ENCODE data around the gene NFATC2IP. TPM values are rescaled to one million over a fixed set of nuclear protein-coding genes. Genes with fewer than 3 reads are reported as not detected.

The NFATC2IP gene
- total and polyA plus RNA-seq, 2 of the 13 experiments (the other 11 are each of a cell fraction or from before 2014, with no cell fraction given) = 32.1 to 48.5 TPM

DNA sequence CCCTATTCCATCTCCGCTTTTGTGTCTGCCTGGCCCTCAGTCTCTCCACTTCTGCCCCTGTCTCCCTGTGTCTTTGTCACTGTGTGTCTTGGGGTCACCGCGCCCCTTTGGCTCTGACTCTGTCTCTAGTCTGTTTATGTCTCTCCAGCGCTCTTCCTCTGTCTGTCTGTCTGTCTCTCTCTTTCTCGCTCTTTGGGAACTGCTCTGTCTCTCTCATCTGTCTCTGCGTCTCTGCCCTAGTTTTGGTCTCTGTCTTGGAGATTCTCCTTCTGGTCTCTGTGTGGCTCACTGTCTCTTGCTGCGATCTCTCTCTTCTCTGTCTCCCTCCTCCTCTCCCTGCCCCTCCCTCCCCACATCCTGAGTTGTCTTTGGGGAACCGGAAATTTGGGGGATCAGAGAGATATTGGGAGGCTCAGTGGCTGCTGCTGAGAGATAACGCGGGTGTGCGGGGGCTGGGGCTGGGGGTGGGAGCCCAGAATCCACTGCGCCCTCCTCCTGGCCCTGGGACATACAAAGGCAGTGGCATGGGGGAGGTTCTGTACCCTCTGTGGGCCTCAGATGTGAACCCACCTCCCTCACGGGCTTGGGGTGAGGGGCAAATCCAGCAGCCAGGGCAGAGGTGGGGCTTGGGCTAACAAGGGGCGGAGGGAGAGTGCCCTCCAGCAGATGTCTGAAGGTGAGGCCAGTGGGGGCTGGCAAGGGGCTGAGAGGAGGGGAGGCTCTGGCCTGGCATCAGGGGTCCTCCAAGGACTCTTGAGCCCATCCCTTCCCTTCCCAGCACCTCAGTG lies 58.5 kb downstream of the NFATC2IP start (continued):
- TF ChIP-seq ZNF253 (CRISPR knock-in tag; IDR thresholded peaks at IDR 0.05; ENCODE audit: borderline replicate concordance) (no peak), XRCC5 (optimal IDR thresholded peaks at IDR 0.05; ENCODE audit: low read length) (no peak), ARID2 (CRISPR knock-in tag; IDR thresholded peaks at IDR 0.05; ENCODE audit: borderline replicate concordance) (no peak), ZNF441 (CRISPR knock-in tag; IDR thresholded peaks at IDR 0.05; ENCODE audit: borderline replicate concordance) (no peak), ARNT (IDR thresholded peaks at IDR 0.05) (no peak), ZNF326 (CRISPR knock-in tag; IDR thresholded peaks at IDR 0.05; ENCODE audit: borderline replicate concordance) (no peak), ZNF17 (CRISPR knock-in tag; IDR thresholded peaks at IDR 0.05) (no peak), ZFP36L1 (CRISPR knock-in tag; IDR thresholded peaks at IDR 0.05) (no peak), RFXANK (CRISPR knock-in tag; IDR thresholded peaks at IDR 0.05) (no peak)

GRCh38 chr16:29009838-29010166 lies 59.1 kb downstream of the NFATC2IP start:
- WGBS (ENCODE audit: low lambda C conversion rate) = 52% methylated on average over 2 of the region's 2 CpGs
- FAIRE-seq = no peak
- TF ChIP-seq HMGXB3 (CRISPR knock-in tag; IDR thresholded peaks at IDR 0.05; ENCODE audit: borderline replicate concordance) (no peak), NR2F6 (IDR thresholded peaks at IDR 0.05) (no peak), NR2F6 (CRISPR knock-in tag; IDR thresholded peaks at IDR 0.05) (no peak), SIX4 (CRISPR knock-in tag; IDR thresholded peaks at IDR 0.05) (no peak), MIER2 (CRISPR knock-in tag; IDR thresholded peaks at IDR 0.05) (no peak), MED1 (CRISPR knock-in tag; IDR thresholded peaks at IDR 0.05) (no peak), SMAD1 (CRISPR knock-in tag; IDR thresholded peaks at IDR 0.05; ENCODE audit: borderline replicate concordance, low read depth) (no peak), NFIC (IDR thresholded peaks at IDR 0.05; ENCODE audit: low read length) (no peak), ZNF883 (CRISPR knock-in tag; IDR thresholded peaks at IDR 0.05; ENCODE audit: not compliant biosample characterization) (no peak), ZBTB1 (CRISPR knock-in tag; IDR thresholded peaks at IDR 0.05; ENCODE audit: borderline replicate concordance) (no peak), ZNF432 (CRISPR knock-in tag; IDR thresholded peaks at IDR 0.05; ENCODE audit: borderline replicate concordance) (no peak), ZNF138 (CRISPR knock-in tag; IDR thresholded peaks at IDR 0.05; ENCODE audit: low read depth) (no peak)
- TF ChIP-seq, protein P1, sequence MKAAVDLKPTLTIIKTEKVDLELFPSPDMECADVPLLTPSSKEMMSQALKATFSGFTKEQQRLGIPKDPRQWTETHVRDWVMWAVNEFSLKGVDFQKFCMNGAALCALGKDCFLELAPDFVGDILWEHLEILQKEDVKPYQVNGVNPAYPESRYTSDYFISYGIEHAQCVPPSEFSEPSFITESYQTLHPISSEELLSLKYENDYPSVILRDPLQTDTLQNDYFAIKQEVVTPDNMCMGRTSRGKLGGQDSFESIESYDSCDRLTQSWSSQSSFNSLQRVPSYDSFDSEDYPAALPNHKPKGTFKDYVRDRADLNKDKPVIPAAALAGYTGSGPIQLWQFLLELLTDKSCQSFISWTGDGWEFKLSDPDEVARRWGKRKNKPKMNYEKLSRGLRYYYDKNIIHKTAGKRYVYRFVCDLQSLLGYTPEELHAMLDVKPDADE (CRISPR knock-in tag; IDR thresholded peaks at IDR 0.05) = no peak

More at GRCh38 chr16:29009838-29010166, 59.1 kb downstream of the NFATC2IP start:
- BruUV-seq (replicated peaks) = no TSS peak
- no peak for DNase-seq (ENCODE audit: low spot score)
- peaks cover 0 to 1% of the 10 kb centered on the region in 2 experiments; a peak in 3 of 5 replicates for H3K27me3 ChIP-seq (ENCODE audit: control insufficient read depth in 1 of 2, insufficient read depth in 2 of 2, low read length in 2 of 2)
- H3K79me2 ChIP-seq (ENCODE audit: insufficient read depth, low read length) = no peaks in the 10 kb centered on the region
- POLR2A ChIA-PET = no interaction called here
- H3K4me2 ChIP-seq (ENCODE audit: low read depth, low read length) = no peak overlapping the region
- ATAC-seq = no peak
- no peaks in the 10 kb centered on the region for H3K36me3 ChIP-seq (replicated peaks in 1 of 2; ENCODE audit: control insufficient read depth in 1 of 2, insufficient read depth in 2 of 2, low read length in 2 of 2)
- in situ Hi-C loops (cut with HindIII; ENCODE audit: extremely low pct_ligation_motif_present, low pct_unique_long_range_greater_than_20kb) = no loop called here
- H3K9ac ChIP-seq (ENCODE audit: insufficient read depth, low read depth, low read length) = no peak overlapping the region
- intact Hi-C loops (cut with micrococcal nuclease; ENCODE audit: unreplicated experiment) = no loop called here
- 0 out of 2 replicates have a peak, but pooled peaks cover 10% of the 10 kb centered on the region for H3K4me1 ChIP-seq (ENCODE audit: insufficient read depth, low read length)
- H3K27ac ChIP-seq (ENCODE audit: extremely low read length, insufficient read depth, low read length) = no peak overlapping the region
- no peaks in the 10 kb centered on the region for H3K9me3 ChIP-seq (ENCODE audit: low read length)
- no peaks in the 10 kb centered on the region for H4K20me1 ChIP-seq (ENCODE audit: insufficient read depth, low read length)
- CTCF ChIA-PET (ENCODE audit: low intra/inter-chr PET ratio, low total read pairs) = no interaction called here
- no peak overlapping the region for H3K4me3 ChIP-seq (replicated peaks in 1 of 3; ENCODE audit: insufficient read depth in 1 of 3, low read depth in 2 of 3, low read length in 3 of 3)
- no peak overlapping the region for H2AFZ ChIP-seq (ENCODE audit: low read length)

Measured in HepG2 (cell line).